CD4-positive, alpha-beta T cell (primary cell): ENCODE data around the gene ADIPOR1. TPM values are rescaled to one million over a fixed set of nuclear protein-coding genes. Genes with fewer than 3 reads are reported as not detected.
"Not testable (repeated sequence)": the region's sequence is repeated elsewhere in the genome, so short reads cannot be mapped to it uniquely, and the experiment has no call there.

Experiments
- ATAC-seq: fragments of 200-7000 bp; cut with Tn5 transposase; one replicate; pipeline ENCODE4 v1.10.0; 2022; ENCODE audit warnings: mild to moderate bottlenecking; ENCODE audit not compliant: poor library complexity
- CTCF ChIA-PET: fragments of 350-600 bp; sonication (Branson Sonifier 250); formaldehyde crosslinking; loops from one replicate; lab custom pipeline; 2021; ENCODE audit warnings: antibody characterized with exemption, inconsistent platforms; lab: Charles Lee
- POLR2A ChIA-PET: fragments of 350-600 bp; sonication (Branson Sonifier 250); formaldehyde crosslinking; loops from one replicate; lab custom pipeline; 2021; ENCODE audit warnings: antibody characterized with exemption, inconsistent platforms; lab: Charles Lee
- DNase-seq, 14 experiments: peaks; one replicate each; pipeline ENCODE4 v3.0.0-alpha.2; 2013 to 2020; ENCODE audit warnings: mixed read lengths in 2 of 14
- H3K27ac ChIP-seq, 2 donors: one replicate each; pipeline versions ENCODE4 v1.5.1 to v1.7.0; 2013; ENCODE audit warnings: low read length in 2 of 2, low read depth in 1 of 2, mild to moderate bottlenecking in 1 of 2
- H3K27me3 ChIP-seq, 2 experiments: 1 replicate in 1 of 2; 2 replicates in 1 of 2; pipeline versions ENCODE4 v1.6.1 to v1.7.0; 2013; ENCODE audit warnings: low read length in 2 of 2, control low read depth in 1 of 2, mild to moderate bottlenecking in 1 of 2, moderate library complexity in 1 of 2; ENCODE audit not compliant: insufficient read depth in 2 of 2, control insufficient read depth in 1 of 2
- H3K36me3 ChIP-seq: one replicate; pipeline ENCODE4 v1.6.1; 2013; ENCODE audit warnings: low read length, control low read depth; ENCODE audit not compliant: insufficient read depth
- H3K4me1 ChIP-seq: one replicate; pipeline ENCODE4 v1.6.1; 2013; ENCODE audit warnings: low read length, control low read depth; ENCODE audit not compliant: insufficient read depth
- H3K4me3 ChIP-seq: one replicate; pipeline ENCODE4 v1.5.1; 2013; ENCODE audit warnings: mild to moderate bottlenecking, low read length, moderate library complexity
- H3K9me3 ChIP-seq, 2 experiments: 1 replicate in 1 of 2; 2 replicates in 1 of 2; pipeline versions ENCODE4 v1.6.1 to v1.7.0; 2013; ENCODE audit warnings: low read length in 2 of 2, mild to moderate bottlenecking in 2 of 2, control low read depth in 1 of 2, moderate library complexity in 1 of 2; ENCODE audit not compliant: control insufficient read depth in 1 of 2, insufficient read depth in 1 of 2
- H3K27ac Mint-ChIP-seq: one replicate; pipeline ENCODE4 v1.8.0; 2020; ENCODE audit warnings: mixed read lengths
- H3K27me3 Mint-ChIP-seq: one replicate; pipeline ENCODE4 v1.8.0; 2021; ENCODE audit warnings: mixed read lengths
- H3K36me3 Mint-ChIP-seq: one replicate; pipeline ENCODE4 v1.8.0; 2021; ENCODE audit warnings: low read depth, mixed read lengths
- H3K4me1 Mint-ChIP-seq: one replicate; pipeline ENCODE4 v1.8.0; 2021; ENCODE audit warnings: low read depth, mixed read lengths
- H3K4me3 Mint-ChIP-seq: one replicate; pipeline ENCODE4 v1.8.0; 2020; ENCODE audit warnings: mild to moderate bottlenecking, mixed read lengths
- H3K9me3 Mint-ChIP-seq: one replicate; pipeline ENCODE4 v1.8.0; 2020; ENCODE audit warnings: mixed read lengths
- intact Hi-C, 2 experiments: fragments of 100-400 bp; cut with DNase I in 1 of 2; cut with micrococcal nuclease in 1 of 2; formaldehyde crosslinking; loops; one replicate each; pipeline versions ENCODE4 v1.15.1 to v1.9.0; 2023 to 2025; cut with DNase I, micrococcal nuclease
- total RNA-seq, 174 experiments: library from RNA in 2 of 174; stranded (reverse) in 2 of 174; gene quantifications; one replicate each; pipeline ENCODE4 v1.2.3 and lab custom pipeline; 2021 to 2026
- TF ChIP-seq, protein P1 (sequence below): fragments of 200-600 bp; IDR thresholded peaks from one replicate; pipeline ENCODE4 v1.8.0; 2022; ENCODE audit warnings: antibody characterized with exemption, mild to moderate bottlenecking

Gene ADIPOR1
- total RNA-seq, 2 experiments from 2014 or later = 91.5 to 95.6 TPM

DNA sequence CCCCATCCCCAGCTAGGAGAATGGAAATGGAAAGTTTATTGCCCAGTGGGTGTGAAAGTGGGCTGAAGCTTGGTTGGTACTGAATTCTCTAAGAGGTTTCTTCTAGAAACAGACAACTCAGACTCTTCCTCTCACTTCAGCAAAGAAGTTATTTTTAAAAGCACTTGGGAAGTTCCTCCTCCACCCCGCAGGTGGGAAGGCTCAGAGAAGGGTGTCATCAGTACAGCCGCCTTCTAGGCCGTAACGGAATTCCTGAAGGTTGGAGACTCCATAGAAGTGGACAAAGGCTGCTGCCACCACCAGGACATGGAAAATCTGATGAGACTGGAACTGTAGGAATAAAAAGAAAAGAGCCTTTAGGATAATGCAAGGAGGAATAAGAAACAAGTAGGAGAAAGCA is 16.7 kb downstream of the ADIPOR1 start:
- Histone ChIP-seq H3K36me3 (peaks cover 59% of the 10 kb centered on the region), H3K4me3 (no peak overlapping the region), H3K9me3 (no peaks in the 10 kb centered on the region), H3K27me3 (no peaks in the 10 kb centered on the region), H3K4me1 (no peaks in the 10 kb centered on the region), H3K27ac (no peak overlapping the region)
- DNase-seq = no peak
- no peak overlapping the region for H3K27ac Mint-ChIP-seq
- intact Hi-C loops = no loop called here
- TF ChIP-seq, protein P1, sequence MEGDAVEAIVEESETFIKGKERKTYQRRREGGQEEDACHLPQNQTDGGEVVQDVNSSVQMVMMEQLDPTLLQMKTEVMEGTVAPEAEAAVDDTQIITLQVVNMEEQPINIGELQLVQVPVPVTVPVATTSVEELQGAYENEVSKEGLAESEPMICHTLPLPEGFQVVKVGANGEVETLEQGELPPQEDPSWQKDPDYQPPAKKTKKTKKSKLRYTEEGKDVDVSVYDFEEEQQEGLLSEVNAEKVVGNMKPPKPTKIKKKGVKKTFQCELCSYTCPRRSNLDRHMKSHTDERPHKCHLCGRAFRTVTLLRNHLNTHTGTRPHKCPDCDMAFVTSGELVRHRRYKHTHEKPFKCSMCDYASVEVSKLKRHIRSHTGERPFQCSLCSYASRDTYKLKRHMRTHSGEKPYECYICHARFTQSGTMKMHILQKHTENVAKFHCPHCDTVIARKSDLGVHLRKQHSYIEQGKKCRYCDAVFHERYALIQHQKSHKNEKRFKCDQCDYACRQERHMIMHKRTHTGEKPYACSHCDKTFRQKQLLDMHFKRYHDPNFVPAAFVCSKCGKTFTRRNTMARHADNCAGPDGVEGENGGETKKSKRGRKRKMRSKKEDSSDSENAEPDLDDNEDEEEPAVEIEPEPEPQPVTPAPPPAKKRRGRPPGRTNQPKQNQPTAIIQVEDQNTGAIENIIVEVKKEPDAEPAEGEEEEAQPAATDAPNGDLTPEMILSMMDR = no peak
- no peak overlapping the region for H3K4me3 Mint-ChIP-seq
- no peaks in the 10 kb centered on the region for H3K9me3 Mint-ChIP-seq
- no peaks in the 10 kb centered on the region for H3K27me3 Mint-ChIP-seq
- CTCF ChIA-PET = no interaction called here
- POLR2A ChIA-PET = no interaction called here
- no peaks in the 10 kb centered on the region for H3K4me1 Mint-ChIP-seq
- peaks cover 69% of the 10 kb centered on the region for H3K36me3 Mint-ChIP-seq
- no peak for ATAC-seq

DNA sequence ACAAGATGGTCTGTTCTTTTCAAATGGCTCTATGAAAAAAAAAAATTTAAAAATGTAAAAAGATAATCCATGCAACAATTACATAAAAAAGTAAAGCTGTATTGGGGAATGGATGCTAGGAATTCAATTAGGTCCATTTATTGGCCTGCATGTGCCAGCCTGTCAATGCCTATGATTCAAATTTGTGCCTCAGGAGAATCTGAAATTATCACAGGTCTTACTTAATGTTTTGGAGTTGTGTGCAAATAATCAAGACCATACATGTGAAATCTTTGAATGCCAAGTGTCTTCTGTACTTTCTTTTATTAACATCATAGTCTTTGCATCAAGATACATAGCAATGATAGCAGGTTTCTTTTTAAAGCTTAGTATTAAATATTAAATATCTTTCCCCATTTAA is 17.6 kb downstream of the ADIPOR1 start:
- intact Hi-C loops = no loop called here
- Mint-ChIP-seq H3K4me1 (no peaks in the 10 kb centered on the region), H3K4me3 (no peak overlapping the region), H3K36me3 (peaks cover 61% of the 10 kb centered on the region), H3K27ac (no peak overlapping the region), H3K27me3 (no peaks in the 10 kb centered on the region), H3K9me3 (no peaks in the 10 kb centered on the region)
- TF ChIP-seq, protein P1 = no peak
- H3K27me3 ChIP-seq = no peaks in the 10 kb centered on the region
- no peak for DNase-seq
- CTCF ChIA-PET = no interaction called here
- POLR2A ChIA-PET = no interaction called here
- H3K4me1 ChIP-seq = no peaks in the 10 kb centered on the region
- H3K4me3 ChIP-seq = no peak overlapping the region
- peaks cover 51% of the 10 kb centered on the region for H3K36me3 ChIP-seq
- H3K27ac ChIP-seq = no peak overlapping the region
- ATAC-seq = no peak
- H3K9me3 ChIP-seq = no peaks in the 10 kb centered on the region

DNA sequence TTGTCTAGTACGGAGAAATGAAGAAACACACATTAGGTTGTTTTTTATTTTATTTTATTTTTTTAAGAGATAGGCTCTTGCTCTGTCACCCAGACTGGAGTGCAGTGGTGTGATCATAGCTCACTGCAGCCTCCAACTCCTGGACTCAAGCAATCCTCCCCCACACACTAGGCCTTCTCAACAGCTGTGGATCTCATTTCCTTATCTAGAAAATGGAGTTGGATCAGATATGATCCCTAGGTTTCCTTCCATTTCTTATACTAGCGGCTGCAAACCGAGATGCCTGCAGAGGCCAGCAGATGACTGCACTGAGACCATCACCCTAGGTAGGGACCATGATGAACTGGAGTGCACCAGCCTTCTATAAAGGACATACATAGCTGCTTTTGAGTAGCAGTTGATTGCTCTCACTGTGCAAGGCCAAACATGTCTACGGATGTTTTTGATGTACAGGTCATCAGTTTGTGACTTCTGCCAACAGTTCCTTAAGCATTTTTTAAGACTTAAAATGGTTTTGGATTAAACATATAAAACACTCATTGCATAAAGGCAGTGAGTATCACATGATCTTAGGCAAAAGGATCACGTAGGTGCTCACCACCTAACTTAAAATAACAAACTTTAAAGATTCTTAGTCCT is 19.7 kb downstream of the ADIPOR1 start:
- H3K27ac ChIP-seq = no peak overlapping the region
- POLR2A ChIA-PET = interaction anchor here (1.1 kb wide), 1 partner anchor 10 kb away, joined by 3 read pairs; no protein-coding TSS in a partner anchor
- TF ChIP-seq, protein P1 = no peak
- no peaks in the 10 kb centered on the region for H3K4me1 ChIP-seq
- no peak overlapping the region for H3K4me3 ChIP-seq
- Mint-ChIP-seq H3K4me3 (no peak overlapping the region), H3K4me1 (no peaks in the 10 kb centered on the region), H3K27me3 (peaks cover 18% of the 10 kb centered on the region), H3K27ac (no peak overlapping the region), H3K9me3 (no peaks in the 10 kb centered on the region), H3K36me3 (peaks cover 40% of the 10 kb centered on the region)
- ATAC-seq = no peak
- intact Hi-C loops = no loop called here
- CTCF ChIA-PET = no interaction called here
- no peaks in the 10 kb centered on the region for H3K27me3 ChIP-seq
- H3K9me3 ChIP-seq = no peaks in the 10 kb centered on the region
- DNase-seq = no peak
- peaks cover 29% of the 10 kb centered on the region for H3K36me3 ChIP-seq

DNA sequence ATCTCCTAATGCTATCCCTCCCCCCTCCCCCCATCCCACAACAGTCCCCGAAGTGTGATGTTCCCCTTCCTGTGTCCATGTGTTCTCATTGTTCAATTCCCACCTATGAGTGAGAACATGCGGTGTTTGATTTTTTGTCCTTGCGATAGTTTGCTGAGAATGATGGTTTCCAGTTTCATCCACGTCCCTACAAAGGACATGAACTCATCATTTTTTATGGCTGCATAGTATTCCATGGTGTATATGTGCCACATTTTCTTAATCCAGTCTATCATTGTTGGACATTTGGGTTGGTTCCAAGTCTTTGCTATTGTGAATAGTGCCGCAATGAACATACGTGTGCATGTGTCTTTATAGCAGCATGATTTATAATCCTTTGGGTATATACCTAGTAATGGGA is 21.7 kb downstream of the ADIPOR1 start:
- H3K27ac Mint-ChIP-seq, H3K4me3 ChIP-seq, H3K4me3 Mint-ChIP-seq, DNase-seq, H3K9me3 ChIP-seq, H3K27me3 ChIP-seq, CTCF ChIA-PET, POLR2A ChIA-PET, ATAC-seq, H3K27ac ChIP-seq, H3K36me3 ChIP-seq, H3K9me3 Mint-ChIP-seq, H3K4me1 Mint-ChIP-seq, intact Hi-C loops, H3K4me1 ChIP-seq: not testable (repeated sequence)
- H3K36me3 Mint-ChIP-seq = peaks cover 22% of the 10 kb centered on the region
- H3K27me3 Mint-ChIP-seq = peaks cover 26% of the 10 kb centered on the region
